ENCODE results near the gene ZNF683.

ZNF683 gene

GRCh38 chr1:26373281-26373680, 731 bp upstream of the ZNF683 start:
- no peak for TF ChIP-seq ZNF274 (IDR thresholded peaks at IDR 0.05; ENCODE audit: low read depth, low read length)
- H3K4me3 ChIP-seq (ENCODE audit: low read length) = no peak overlapping the region

GRCh38 chr1:26372039-26372438, 511 bp downstream of the ZNF683 start:
- no peak for TF ChIP-seq ZNF274 (IDR thresholded peaks at IDR 0.05; ENCODE audit: low read depth, low read length)
- H3K4me3 ChIP-seq (ENCODE audit: low read length) = no peak overlapping the region

GRCh38 chr1:26370591-26371382, 1.8 kb downstream of the ZNF683 start:
- no peak overlapping the region for H3K4me3 ChIP-seq (ENCODE audit: low read length)
- no peak for TF ChIP-seq ZNF274 (IDR thresholded peaks at IDR 0.05; ENCODE audit: low read depth, low read length)

DNA sequence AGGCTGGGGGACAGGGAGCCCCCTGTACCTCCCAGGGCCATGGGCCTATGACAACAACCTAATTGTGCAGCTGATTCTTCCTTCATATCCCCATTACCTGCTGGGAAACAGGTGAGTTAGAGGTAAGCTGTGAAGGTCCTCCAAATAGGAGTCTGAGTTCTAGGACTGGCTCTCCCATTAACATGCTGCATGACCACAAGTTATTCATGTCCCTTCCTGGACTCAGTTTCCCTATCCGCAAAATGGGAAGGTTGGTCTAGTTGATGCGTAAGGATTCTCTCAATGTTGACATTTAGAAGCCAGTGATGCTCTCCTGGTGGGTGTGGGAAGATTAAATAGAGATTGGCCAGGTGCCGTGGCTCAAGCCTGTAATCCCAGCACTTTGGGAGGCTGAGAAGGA, 4.1 kb downstream of the ZNF683 start:
- no peak overlapping the region for H3K4me3 ChIP-seq (ENCODE audit: low read length)
- TF ChIP-seq ZNF274 (IDR thresholded peaks at IDR 0.05; ENCODE audit: low read depth, low read length) = no peak

GRCh38 chr1:26368006-26368405, 4.5 kb downstream of the ZNF683 start:
- H3K4me3 ChIP-seq (ENCODE audit: low read length) = no peak overlapping the region
- no peak for TF ChIP-seq ZNF274 (IDR thresholded peaks at IDR 0.05; ENCODE audit: low read depth, low read length)

DNA sequence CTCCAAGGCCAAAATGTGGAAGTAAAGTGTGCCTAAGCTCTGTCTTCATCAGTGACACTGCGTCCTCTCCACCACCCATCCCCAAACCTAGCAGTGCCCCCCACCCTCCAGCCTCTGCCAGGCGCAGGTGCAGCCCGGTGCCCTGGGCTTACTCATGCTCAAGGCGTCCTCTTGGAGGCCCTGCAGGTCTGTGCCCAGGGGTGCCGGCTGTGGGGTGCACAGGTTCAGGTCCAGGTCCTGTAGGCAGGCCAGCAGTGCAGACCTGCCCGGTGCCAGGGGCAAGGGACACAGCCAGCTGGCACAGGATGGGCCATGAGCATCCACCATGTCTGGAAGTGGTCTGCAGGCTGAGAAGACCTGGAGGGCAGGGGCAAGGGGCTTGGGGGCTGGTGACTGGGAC, 5.1 kb downstream of the ZNF683 start:
- no peak overlapping the region for H3K4me3 ChIP-seq (ENCODE audit: low read length)
- TF ChIP-seq ZNF274 (IDR thresholded peaks at IDR 0.05; ENCODE audit: low read depth, low read length) = no peak

DNA sequence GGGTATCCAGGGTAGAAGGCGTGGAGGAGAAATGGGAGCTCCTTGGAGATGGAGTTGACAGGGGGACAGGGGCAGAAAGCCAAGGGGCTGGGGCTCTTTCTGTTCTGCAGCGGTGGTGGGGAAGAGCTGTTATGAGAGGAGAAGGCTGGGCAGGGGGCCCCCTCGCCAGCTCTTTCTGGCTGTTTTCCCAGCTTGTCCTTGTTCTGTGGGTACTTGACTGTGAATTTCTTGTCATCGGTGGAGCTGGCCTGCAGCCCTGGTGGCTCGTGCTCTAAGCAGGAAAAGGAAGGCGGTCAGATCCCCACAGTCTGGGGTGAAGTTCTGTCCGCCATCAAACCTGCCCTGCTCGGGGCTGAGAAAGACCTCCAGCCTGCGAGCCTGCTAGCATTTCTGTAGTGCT, 7.6 kb downstream of the ZNF683 start:
- no peak for TF ChIP-seq ZNF274 (IDR thresholded peaks at IDR 0.05; ENCODE audit: low read depth, low read length)
- no peak overlapping the region for H3K4me3 ChIP-seq (ENCODE audit: low read length)

GRCh38 chr1:26363549-26364448, 8.8 kb downstream of the ZNF683 start:
- H3K4me3 ChIP-seq (ENCODE audit: low read length) = no peak overlapping the region
- TF ChIP-seq ZNF274 (IDR thresholded peaks at IDR 0.05; ENCODE audit: low read depth, low read length) = no peak

DNA sequence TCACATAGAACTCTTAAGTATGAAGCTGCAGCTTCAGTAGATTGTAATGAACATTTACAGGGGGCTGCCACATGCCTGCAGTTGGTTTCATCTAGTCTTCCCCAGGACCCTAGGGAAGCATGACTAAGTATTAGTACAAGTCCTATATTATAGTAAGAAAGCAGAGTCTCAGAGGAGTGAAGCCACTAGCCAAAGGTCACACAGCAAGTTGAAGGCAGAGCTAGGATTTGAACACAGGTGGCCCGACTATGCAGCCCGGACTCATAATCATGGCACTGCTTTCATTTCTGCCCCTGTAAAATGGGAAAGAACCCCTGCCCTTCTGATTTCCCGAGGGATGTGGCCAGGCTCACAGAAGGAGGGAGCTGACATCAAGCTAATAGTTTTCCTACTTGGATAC, 10.2 kb downstream of the ZNF683 start:
- no peak overlapping the region for H3K4me3 ChIP-seq (ENCODE audit: low read length)
- no peak for TF ChIP-seq ZNF274 (IDR thresholded peaks at IDR 0.05; ENCODE audit: low read depth, low read length)

- TF ChIP-seq ZNF274 (IDR thresholded peaks at IDR 0.05; ENCODE audit: low read depth, low read length) = no peak
- no peak overlapping the region for H3K4me3 ChIP-seq (ENCODE audit: low read length)
Observed at GRCh38 chr1:26361605-26362122, 10.9 kb downstream of the ZNF683 start.

DNA sequence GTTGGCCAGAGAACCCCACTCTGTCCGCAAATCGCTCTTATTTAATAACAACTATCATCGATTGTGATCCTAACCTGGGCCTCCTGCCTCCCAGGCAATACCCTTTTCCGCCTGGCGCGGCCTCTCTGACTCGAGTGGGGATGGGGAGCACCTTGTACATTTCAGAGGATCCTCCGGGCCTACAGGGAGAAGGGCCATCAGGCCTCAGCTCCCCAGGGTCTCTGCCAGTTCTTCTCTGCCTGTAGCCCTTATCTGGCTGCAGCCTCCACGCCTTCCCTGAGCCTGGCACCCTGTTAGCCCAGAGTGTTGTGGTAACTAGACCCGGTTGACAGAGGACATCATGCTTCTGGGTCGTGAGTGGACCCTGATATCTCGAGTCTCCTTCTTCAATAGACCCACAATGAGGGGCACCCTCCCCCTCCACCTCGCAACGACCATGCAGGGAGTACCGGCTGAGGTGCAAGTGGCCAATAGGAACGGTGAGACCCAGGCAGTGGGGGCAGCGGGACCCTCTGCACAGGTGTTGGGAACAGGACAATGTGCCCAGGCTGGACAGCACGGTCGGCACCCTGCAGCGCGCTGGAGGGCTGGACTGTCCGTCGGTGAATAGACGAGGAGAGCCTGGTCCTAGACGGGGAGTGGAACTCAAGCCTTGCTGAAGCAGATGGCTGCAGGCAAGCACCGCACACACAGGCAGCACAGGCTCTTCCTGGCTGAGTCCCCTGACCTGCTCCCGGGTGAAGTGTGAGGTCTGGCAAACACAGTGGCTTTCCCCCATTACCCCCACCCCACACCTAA, 11.5 kb downstream of the ZNF683 start:
- H3K4me3 ChIP-seq (ENCODE audit: low read length) = no peak overlapping the region
- TF ChIP-seq ZNF274 (IDR thresholded peaks at IDR 0.05; ENCODE audit: low read depth, low read length) = no peak

DNA sequence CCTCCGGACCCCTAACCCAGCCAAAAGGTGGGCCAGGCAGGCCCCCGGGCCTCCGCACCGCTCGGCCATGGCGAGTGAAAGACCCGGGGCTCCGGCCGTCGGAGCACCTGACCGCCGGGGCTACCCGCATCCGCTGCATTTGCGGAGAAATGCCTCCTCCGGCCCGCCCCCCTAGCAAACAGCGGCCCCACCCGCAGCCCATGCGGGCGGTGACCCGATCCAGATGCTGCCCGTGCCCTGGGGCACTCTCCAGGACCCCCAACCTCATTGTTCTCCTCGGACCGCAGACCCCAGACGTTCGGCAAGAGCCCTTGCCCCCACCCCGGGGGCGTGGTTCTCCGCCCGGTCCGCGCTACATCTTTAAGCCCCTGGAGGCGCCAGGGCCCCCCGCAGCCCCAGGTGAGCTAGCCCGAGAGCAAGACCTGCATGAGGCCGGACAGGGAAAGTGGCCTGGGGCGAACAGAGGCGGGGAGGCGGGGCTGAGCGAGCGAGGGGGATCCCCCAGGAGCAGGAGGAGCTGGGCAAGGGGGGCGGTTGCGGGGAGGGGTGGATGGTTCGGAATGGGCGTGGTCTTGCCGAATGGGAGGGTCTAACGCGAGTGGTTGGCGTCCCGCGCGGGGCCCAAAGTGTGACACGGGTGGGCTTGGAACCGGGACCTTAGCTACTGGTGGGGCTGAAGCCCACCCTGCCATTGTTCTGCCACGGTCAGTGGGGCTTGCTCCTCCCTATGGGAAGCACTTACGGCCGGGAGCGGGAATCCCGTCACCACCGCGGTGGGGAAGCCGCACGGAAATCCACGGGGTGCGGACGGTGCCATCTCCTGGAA, 12.4 kb downstream of the ZNF683 start:
- H3K4me3 ChIP-seq (ENCODE audit: low read length) = no peak overlapping the region
- TF ChIP-seq ZNF274 (IDR thresholded peaks at IDR 0.05; ENCODE audit: low read depth, low read length) = no peak

Data from GM08714 (cell line).